ENCODE results near the gene CRYZ.

DNA sequence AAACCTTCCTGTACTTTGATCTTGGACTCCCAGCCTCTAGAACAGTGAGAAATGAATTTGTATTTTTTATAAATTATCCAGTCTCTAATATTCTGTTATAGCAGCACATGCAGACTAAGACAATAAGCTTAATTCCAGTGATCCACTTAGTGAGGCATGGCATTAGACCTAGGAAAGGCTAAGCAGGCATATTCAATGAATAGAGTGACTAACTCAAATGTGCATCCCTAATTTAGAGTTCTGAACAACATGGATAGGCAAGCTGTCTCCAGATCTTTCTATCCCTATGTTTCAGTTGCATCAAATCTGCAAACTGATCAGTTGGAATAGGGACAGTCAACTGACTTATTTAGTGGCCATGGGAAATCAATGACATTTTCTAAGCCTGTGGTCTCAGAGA, 54.9 kb downstream of the CRYZ start:
- TF ChIP-seq POLR2A (IDR thresholded peaks at IDR 0.05) = no peak
- TF ChIP-seq, protein P1, sequence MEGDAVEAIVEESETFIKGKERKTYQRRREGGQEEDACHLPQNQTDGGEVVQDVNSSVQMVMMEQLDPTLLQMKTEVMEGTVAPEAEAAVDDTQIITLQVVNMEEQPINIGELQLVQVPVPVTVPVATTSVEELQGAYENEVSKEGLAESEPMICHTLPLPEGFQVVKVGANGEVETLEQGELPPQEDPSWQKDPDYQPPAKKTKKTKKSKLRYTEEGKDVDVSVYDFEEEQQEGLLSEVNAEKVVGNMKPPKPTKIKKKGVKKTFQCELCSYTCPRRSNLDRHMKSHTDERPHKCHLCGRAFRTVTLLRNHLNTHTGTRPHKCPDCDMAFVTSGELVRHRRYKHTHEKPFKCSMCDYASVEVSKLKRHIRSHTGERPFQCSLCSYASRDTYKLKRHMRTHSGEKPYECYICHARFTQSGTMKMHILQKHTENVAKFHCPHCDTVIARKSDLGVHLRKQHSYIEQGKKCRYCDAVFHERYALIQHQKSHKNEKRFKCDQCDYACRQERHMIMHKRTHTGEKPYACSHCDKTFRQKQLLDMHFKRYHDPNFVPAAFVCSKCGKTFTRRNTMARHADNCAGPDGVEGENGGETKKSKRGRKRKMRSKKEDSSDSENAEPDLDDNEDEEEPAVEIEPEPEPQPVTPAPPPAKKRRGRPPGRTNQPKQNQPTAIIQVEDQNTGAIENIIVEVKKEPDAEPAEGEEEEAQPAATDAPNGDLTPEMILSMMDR (IDR thresholded peaks at IDR 0.05) = no peak
